Panc1 (cell line): ENCODE measurements around the gene NHSL1. TPM values are rescaled to one million over a fixed set of nuclear protein-coding genes. Genes with fewer than 3 reads are reported as not detected.

Experiments
- ATAC-seq: fragments of 200-7000 bp; cut with Tn5 transposase; 2 replicates; pipeline ENCODE4 v1.9.1; 2020; ENCODE audit warnings: mild to moderate bottlenecking, moderate library complexity
- BruUV-seq: library from RNA; stranded (reverse); fragments of 400-500 nt; replicated peaks from 2 replicates; lab custom pipeline; 2021; lab: Mats Ljungman, UMichigan
- CTCF ChIA-PET: fragments of 300-600 bp; sonication (Branson Sonifier 250); formaldehyde crosslinking; loops from one replicate; lab custom pipeline; 2022; ENCODE audit warnings: antibody characterized with exemption; lab: Charles Lee
- POLR2A ChIA-PET: fragments of 300-600 bp; sonication (Branson Sonifier 250); formaldehyde crosslinking; loops from one replicate; lab custom pipeline; 2022; ENCODE audit warnings: antibody characterized with exemption; lab: Charles Lee
- DNase-seq: peaks from one replicate; pipeline ENCODE4 v3.0.0-alpha.2; 2010; ENCODE audit warnings: low read depth, low spot score
- H3K27ac ChIP-seq: 2 replicates; pipeline ENCODE4 v1.5.1; 2011; ENCODE audit warnings: mild to moderate bottlenecking, low read length, inconsistent platforms
- H3K27me3 ChIP-seq: fragments of 200-500 bp; sonication (Bioruptor generic); 2 replicates; pipeline ENCODE4 v1.6.0; 2014; ENCODE audit warnings: low read length, inconsistent platforms; ENCODE audit not compliant: control insufficient read depth, insufficient read depth
- H3K36me3 ChIP-seq: fragments of 200-500 bp; sonication (Bioruptor generic); 2 replicates; pipeline ENCODE4 v1.5.1; 2014; ENCODE audit warnings: inconsistent platforms, mild to moderate bottlenecking, low read length, moderate library complexity; ENCODE audit not compliant: control insufficient read depth, insufficient read depth
- H3K4me1 ChIP-seq: 2 replicates; pipeline ENCODE4 v1.5.1; 2011; ENCODE audit warnings: inconsistent platforms, mild to moderate bottlenecking, low read length, moderate library complexity; ENCODE audit not compliant: control insufficient read depth, insufficient read depth
- H3K4me3 ChIP-seq, 2 experiments: 2 replicates each; pipeline ENCODE4 v1.5.1; 2011 to 2012; ENCODE audit warnings: low read depth in 2 of 2, low read length in 2 of 2, mild to moderate bottlenecking in 2 of 2, inconsistent platforms in 1 of 2, moderate library complexity in 1 of 2
- H3K9me3 ChIP-seq: fragments of 200-500 bp; sonication (Bioruptor generic); 2 replicates; pipeline ENCODE4 v1.5.1; 2014; ENCODE audit warnings: low read depth, mild to moderate bottlenecking, inconsistent platforms, low read length, moderate library complexity; ENCODE audit not compliant: control insufficient read depth, insufficient read depth
- CTCF ChIP-seq: fragments of 450-650 bp; IDR thresholded peaks from 2 replicates; pipeline ENCODE4 v1.5.1; 2017; ENCODE audit warnings: mild to moderate bottlenecking
- POLR2AphosphoS5 ChIP-seq: IDR thresholded peaks from 2 replicates; pipeline ENCODE4 v1.6.1; 2012; ENCODE audit warnings: mild to moderate bottlenecking, low read depth, low read length, moderate library complexity
- REST ChIP-seq, 2 experiments: IDR thresholded peaks; 2 replicates each; pipeline ENCODE4 v1.6.1; 2011 to 2012; ENCODE audit warnings: low read depth in 2 of 2, control low read depth in 1 of 2, low read length in 1 of 2, mild to moderate bottlenecking in 1 of 2, moderate library complexity in 1 of 2; ENCODE audit not compliant: insufficient read depth in 1 of 2
- SIN3A ChIP-seq: IDR thresholded peaks from 2 replicates; pipeline ENCODE4 v1.6.1; 2012; ENCODE audit warnings: low read depth, mild to moderate bottlenecking, low read length, moderate library complexity, borderline replicate concordance; ENCODE audit not compliant: insufficient read depth
- TCF7L2 ChIP-seq: IDR thresholded peaks from 2 replicates; pipeline ENCODE4 v1.6.1; 2011; ENCODE audit warnings: mild to moderate bottlenecking, low read depth, low read length, inconsistent platforms
- in situ Hi-C: cut with HindIII; loops from 2 replicates; pipeline ENCODE4 v1.10.0; 2016; ENCODE audit warnings: low sequenced_read_pairs, low pct_unique_long_range_greater_than_20kb
- intact Hi-C: fragments of 100-400 bp; cut with micrococcal nuclease; formaldehyde crosslinking; loops from one replicate; pipeline ENCODE4 v1.10.0; 2022; ENCODE audit not compliant: unreplicated experiment
- total RNA-seq: library from RNA; stranded (reverse); gene quantifications from one replicate; pipeline ENCODE4 v1.2.1, GENCODE V29; 2021; ENCODE audit not compliant: unreplicated experiment

Gene NHSL1
- total RNA-seq, 1 experiment from 2014 or later, result 20.6 TPM

- H3K27me3 ChIP-seq, result no peaks in the 10 kb centered on the region
- ChIA-PET POLR2A (no interaction called here), CTCF (interaction anchor here (0.7 kb wide), 1 partner anchor 99 kb away, joined by 3 read pairs; no protein-coding TSS in a partner anchor)
- DNase-seq (no peak), ATAC-seq (no peak)
- no peak for TF ChIP-seq CTCF
- no peak for TF ChIP-seq REST (IDR thresholded peaks at IDR 0.05; ENCODE audit: insufficient read depth in 1 of 2, low read depth in 2 of 2, low read length in 1 of 2)
- TF ChIP-seq POLR2AphosphoS5, result no peak
- no peak for TF ChIP-seq TCF7L2
- TF ChIP-seq SIN3A, result no peak
- H3K4me3 ChIP-seq, result no peak overlapping the region
- no peak overlapping the region for H3K27ac ChIP-seq
- no peaks in the 10 kb centered on the region for H3K36me3 ChIP-seq
- peaks cover 9% of the 10 kb centered on the region; the same call in 1 of the 2 replicates for H3K9me3 ChIP-seq
- H3K4me1 ChIP-seq, result no peaks in the 10 kb centered on the region
- BruUV-seq, result no TSS peak
- intact Hi-C loops, result loop anchor here (10.0 kb wide), 1 partner anchor 400 kb away; no protein-coding TSS in a partner anchor
- in situ Hi-C loops, result no loop called here
Observed at GRCh38 chr6:138514860-138515540, 15.7 kb upstream of the NHSL1 start.

- intact Hi-C loops, result loop anchor here (10.0 kb wide), 1 partner anchor 398 kb away; no protein-coding TSS in a partner anchor
- Histone ChIP-seq H3K27me3 (no peaks in the 10 kb centered on the region), H3K27ac (no peak overlapping the region), H3K36me3 (no peaks in the 10 kb centered on the region), H3K4me1 (no peaks in the 10 kb centered on the region), H3K9me3 (peaks cover 2% of the 10 kb centered on the region; the same call in 1 of the 2 replicates), H3K4me3 (no peak overlapping the region)
- ChIA-PET CTCF (no interaction called here), POLR2A (interaction anchor here (0.6 kb wide), 1 partner anchor 11 kb away, joined by 3 read pairs; no protein-coding TSS in a partner anchor)
- no TSS peak for BruUV-seq
- no peak for ATAC-seq
- DNase-seq, result no peak
- no peak for TF ChIP-seq TCF7L2
- no peak for TF ChIP-seq SIN3A
- TF ChIP-seq CTCF, result no peak
- TF ChIP-seq REST (IDR thresholded peaks at IDR 0.05; ENCODE audit: insufficient read depth in 1 of 2, low read depth in 2 of 2, low read length in 1 of 2), result no peak
- no peak for TF ChIP-seq POLR2AphosphoS5
- in situ Hi-C loops, result no loop called here
Observed at GRCh38 chr6:138512609-138513008, 13.3 kb upstream of the NHSL1 start.
